Liver (tissue), 9 donors: Measurements from ENCODE around the gene NMD3. TPM values are rescaled to one million over a fixed set of nuclear protein-coding genes. Genes with fewer than 3 reads are reported as not detected.

Source experiments
- DNase-seq: peaks from one replicate; pipeline ENCODE4 v3.0.0-alpha.2; 2017; ENCODE audit warnings: low spot score
- H3K27ac ChIP-seq, 2 donors: one replicate each; pipeline ENCODE4 v1.7.0; 2013; ENCODE audit warnings: inconsistent platforms in 2 of 2, low read length in 2 of 2, control low read depth in 1 of 2, low read depth in 1 of 2, mild to moderate bottlenecking in 1 of 2
- H3K27me3 ChIP-seq, 4 donors: one replicate each; pipeline versions ENCODE4 v1.6.1 to v1.7.0; 2013; ENCODE audit warnings: low read length in 3 of 4, inconsistent platforms in 1 of 4, mild to moderate bottlenecking in 1 of 4, moderate library complexity in 1 of 4; ENCODE audit not compliant: control insufficient read depth in 4 of 4, insufficient read depth in 4 of 4
- H3K36me3 ChIP-seq, 4 donors: one replicate each; pipeline versions ENCODE4 v1.6.1 to v1.7.0; 2013; ENCODE audit warnings: low read length in 3 of 4, mild to moderate bottlenecking in 3 of 4, low read depth in 1 of 4, moderate library complexity in 1 of 4; ENCODE audit not compliant: control insufficient read depth in 4 of 4, insufficient read depth in 3 of 4
- H3K4me1 ChIP-seq, 4 donors: one replicate each; pipeline versions ENCODE4 v1.6.1 to v1.7.0; 2013; ENCODE audit warnings: low read length in 3 of 4, mild to moderate bottlenecking in 3 of 4, moderate library complexity in 1 of 4; ENCODE audit not compliant: control insufficient read depth in 4 of 4, insufficient read depth in 4 of 4
- H3K4me3 ChIP-seq, 3 donors: one replicate each; pipeline versions ENCODE4 v1.6.1 to v1.7.0; 2013; ENCODE audit warnings: low read length in 3 of 3, control low read depth in 1 of 3, low read depth in 1 of 3, mild to moderate bottlenecking in 1 of 3
- H3K9ac ChIP-seq, 2 donors: one replicate each; pipeline ENCODE4 v1.7.0; 2013; ENCODE audit warnings: low read length in 2 of 2, mild to moderate bottlenecking in 2 of 2, moderate library complexity in 2 of 2, control low read depth in 1 of 2, low read depth in 1 of 2
- H3K9me3 ChIP-seq, 4 donors: one replicate each; pipeline versions ENCODE4 v1.6.1 to v1.7.0; 2013; ENCODE audit warnings: low read length in 3 of 4; ENCODE audit not compliant: control insufficient read depth in 4 of 4
- CTCF ChIP-seq: fragments of 150-350 bp; IDR thresholded peaks from 2 replicates; pipeline ENCODE4 v1.5.1; 2017; ENCODE audit warnings: improper control_type of control experiment, low read depth, low read length; ENCODE audit not compliant: missing input control
- EGR1 ChIP-seq, 2 donors: IDR thresholded peaks; 2 replicates each; pipeline ENCODE4 v1.6.1; 2016 to 2018; ENCODE audit warnings: antibody characterized with exemption in 2 of 2, low read depth in 2 of 2
- FOXA1 ChIP-seq: IDR thresholded peaks from 2 replicates; pipeline ENCODE4 v1.6.1; 2016; ENCODE audit warnings: antibody characterized with exemption
- GABPA ChIP-seq, 2 donors: IDR thresholded peaks in 1 of 2; conservative IDR thresholded peaks in 1 of 2; 2 replicates each; pipeline ENCODE4 v1.6.1; 2016; ENCODE audit warnings: antibody characterized with exemption in 2 of 2, mild to moderate bottlenecking in 1 of 2, moderate library complexity in 1 of 2
- HNF4A ChIP-seq, 2 donors: conservative IDR thresholded peaks; 2 replicates each; pipeline ENCODE4 v1.6.1; 2016; ENCODE audit warnings: antibody characterized with exemption in 2 of 2, mild to moderate bottlenecking in 2 of 2
- JUND ChIP-seq, 2 donors: IDR thresholded peaks; 2 replicates each; pipeline ENCODE4 v1.6.1; 2016; ENCODE audit warnings: antibody characterized with exemption in 2 of 2
- MAX ChIP-seq: IDR thresholded peaks from 2 replicates; pipeline ENCODE4 v1.6.1; 2016; ENCODE audit warnings: antibody characterized with exemption
- NR2F2 ChIP-seq: IDR thresholded peaks from 2 replicates; pipeline ENCODE4 v1.6.1; 2016; ENCODE audit warnings: antibody characterized with exemption
- RAD21 ChIP-seq, 2 donors: IDR thresholded peaks; 2 replicates each; pipeline ENCODE4 v1.6.1; 2016; ENCODE audit warnings: antibody characterized with exemption in 2 of 2, mild to moderate bottlenecking in 2 of 2
- REST ChIP-seq: IDR thresholded peaks from 2 replicates; pipeline ENCODE4 v1.6.1; 2016; ENCODE audit warnings: antibody characterized with exemption, mild to moderate bottlenecking
- RXRA ChIP-seq, 2 donors: IDR thresholded peaks; 2 replicates each; pipeline ENCODE4 v1.6.1; 2017 to 2018; ENCODE audit warnings: antibody characterized with exemption in 2 of 2, mild to moderate bottlenecking in 1 of 2
- SP1 ChIP-seq: IDR thresholded peaks from 2 replicates; pipeline ENCODE4 v1.6.1; 2018; ENCODE audit warnings: antibody characterized with exemption, mild to moderate bottlenecking
- TAF1 ChIP-seq: conservative IDR thresholded peaks from 2 replicates; pipeline ENCODE4 v1.6.1; 2016; ENCODE audit warnings: antibody characterized with exemption, mild to moderate bottlenecking
- WGBS: extraction: QIAGEN DNeasy Blood & Tissue Kit; methylation state at CpG from one replicate; pipeline ENCODE4 v1.1.7; 2013; 5-methylcytosine and 5-hydroxymethylcytosine counted together
- polyA plus RNA-seq, 2 donors: library from polyadenylated mRNA; stranded (reverse) in 1 of 2; unstranded in 1 of 2; fragments of 200-250 nt in 1 of 2; fragments of >200 nt in 1 of 2; fragmentation: Nextera tagmentation in 1 of 2; extraction: Ambion mirVana in 1 of 2; gene quantifications; one replicate each; pipeline versions ENCODE4 v1.2.1 to v1.2.3, GENCODE V29; 2013 to 2015
- total RNA-seq, 2 donors: library from RNA; depleted of rRNA; stranded (reverse); fragments of >200 nt; gene quantifications; one replicate each; pipeline ENCODE4 v1.2.3, GENCODE V29; 2014
- donor health status: healthy.
- donor health status: healthy.
- donor health status: healthy.
- donor health status: healthy.
- donor health status: healthy.

The NMD3 gene
- total and polyA plus RNA-seq, 4 donors, result 19.9 to 58.7 (median 36.6) TPM

GRCh38 chr3:161271646-161272045, 50.5 kb downstream of the NMD3 start (continued):
- TF ChIP-seq REST (no peak), RXRA (IDR thresholded peaks at IDR 0.05) (no peak), TAF1 (no peak), FOXA1 (no peak), NR2F2 (no peak)

GRCh38 chr3:161272524-161272923, 51.4 kb downstream of the NMD3 start:
- Histone ChIP-seq H3K9ac (no peak overlapping the region), H3K4me1 (peaks cover 0 to 3% (median 1%) of the 10 kb centered on the region in 4 donors), H3K27me3 (no peaks in the 10 kb centered on the region), H3K36me3 (peaks cover 2 to 7% (median 6%) of the 10 kb centered on the region in 4 donors), H3K9me3 (peaks cover 0 to under 1% (median 0%) of the 10 kb centered on the region in 4 donors), H3K4me3 (no peak overlapping the region), H3K27ac (no peak overlapping the region)
- DNase-seq, result no peak
- WGBS, result 67% methylated on average over 2 of the region's 2 CpGs
- TF ChIP-seq NR2F2, result no peak
- TF ChIP-seq CTCF, result no peak
- no peak for TF ChIP-seq MAX
- no peak for TF ChIP-seq GABPA (IDR thresholded peaks at IDR 0.05 in 1 of 2, conservative IDR thresholded peaks at IDR 0.05 in 1 of 2)
- TF ChIP-seq EGR1 (IDR thresholded peaks at IDR 0.05; ENCODE audit: low read depth in 2 of 2), result no peak
- no peak for TF ChIP-seq JUND (IDR thresholded peaks at IDR 0.05)
- TF ChIP-seq RXRA (IDR thresholded peaks at IDR 0.05), result no peak
- no peak for TF ChIP-seq SP1

- no peak for DNase-seq
- TF ChIP-seq RXRA (IDR thresholded peaks at IDR 0.05) (no peak), RAD21 (IDR thresholded peaks at IDR 0.05) (peak; percentile 74), CTCF (peak; percentile 47), HNF4A (conservative IDR thresholded peaks at IDR 0.05) (no peak)
- Histone ChIP-seq H3K4me3 (no peak overlapping the region), H3K36me3 (peaks cover 2 to 7% (median 6%) of the 10 kb centered on the region in 4 donors), H3K27ac (no peak overlapping the region), H3K9me3 (peaks cover 0 to 3% (median under 1%) of the 10 kb centered on the region in 4 donors), H3K4me1 (peaks cover 0 to 2% (median 0%) of the 10 kb centered on the region in 4 donors), H3K9ac (no peak overlapping the region), H3K27me3 (no peaks in the 10 kb centered on the region)
- WGBS, result 30% methylated on average over 3 of the region's 3 CpGs
These were observed 52.6 kb downstream of the NMD3 start for GRCh38 chr3:161273589-161274218.
